HepG2 (cell line): ENCODE data around the gene CYB5R2. TPM values are rescaled to one million over a fixed set of nuclear protein-coding genes. Genes with fewer than 3 reads are reported as not detected.

Experiments used
- ATAC-seq: fragments of 200-7000 bp; cut with Tn5 transposase; 3 replicates; pipeline ENCODE4 v1.9.1; 2020; ENCODE audit warnings: mild to moderate bottlenecking, moderate library complexity
- BruUV-seq: library from RNA; stranded (reverse); fragments of 400-500 nt; replicated peaks from 2 replicates; lab custom pipeline; 2021; lab: Mats Ljungman, UMichigan
- CTCF ChIA-PET: fragments of 300-600 bp; formaldehyde crosslinking; extraction: SDS; loops from one replicate; lab custom pipeline; 2021; ENCODE audit warnings: low total read pairs, inconsistent platforms, low intra/inter-chr PET ratio; lab: Yijun Ruan, JAX
- POLR2A ChIA-PET: fragments of 350-600 bp; sonication (Branson Sonifier 250); formaldehyde crosslinking; loops from one replicate; lab custom pipeline; 2020; ENCODE audit warnings: antibody characterized with exemption, inconsistent platforms; lab: Yijun Ruan, JAX
- DNase-seq: peaks from one replicate; pipeline ENCODE4 v3.0.0-alpha.2; 2015; ENCODE audit warnings: low spot score
- FAIRE-seq: peaks from 3 replicates; lab custom pipeline; 2011; peaks lifted over from hg19 to GRCh38; lab: Jason Lieb, UNC
- H2AFZ ChIP-seq: one replicate; pipeline ENCODE4 v1.6.1; 2011; ENCODE audit warnings: low read length, inconsistent platforms
- H3K27ac ChIP-seq: fragments of 300-600 bp; 3 replicates; pipeline ENCODE4 v1.8.0; 2011; ENCODE audit warnings: mixed run types, mild to moderate bottlenecking, mixed read lengths, low read length, inconsistent platforms; ENCODE audit not compliant: insufficient read depth; ENCODE audit errors: extremely low read length
- H3K27me3 ChIP-seq, 2 experiments: fragments of 200-600 bp in 1 of 2; 2 replicates in 1 of 2; 3 replicates in 1 of 2; pipeline versions ENCODE4 v1.6.0 to v1.8.0; 2011; ENCODE audit warnings: low read length in 2 of 2, mild to moderate bottlenecking in 2 of 2, moderate library complexity in 2 of 2, inconsistent platforms in 1 of 2; ENCODE audit not compliant: insufficient read depth in 2 of 2, control insufficient read depth in 1 of 2
- H3K36me3 ChIP-seq, 2 experiments: fragments of 200-600 bp in 1 of 2; replicated peaks in 1 of 2; 2 replicates in 1 of 2; 3 replicates in 1 of 2; pipeline versions ENCODE4 v1.5.1 to v1.8.0; 2011; ENCODE audit warnings: low read length in 2 of 2, inconsistent platforms in 1 of 2; ENCODE audit not compliant: insufficient read depth in 2 of 2, control insufficient read depth in 1 of 2
- H3K4me1 ChIP-seq: 2 replicates; pipeline ENCODE4 v1.5.1; 2012; ENCODE audit warnings: low read length, inconsistent platforms; ENCODE audit not compliant: insufficient read depth
- H3K4me2 ChIP-seq: 2 replicates; pipeline ENCODE4 v1.6.0; 2011; ENCODE audit warnings: low read depth, low read length, inconsistent platforms
- H3K4me3 ChIP-seq, 3 experiments: fragments of 200-600 bp in 1 of 3; sonication (generic), shearing (Covaris generic) in 1 of 3; replicated peaks in 1 of 3; 2 replicates each; pipeline ENCODE4 v1.5.1; 2011 to 2016; ENCODE audit warnings: low read length in 3 of 3, inconsistent platforms in 2 of 3, low read depth in 2 of 3, mild to moderate bottlenecking in 2 of 3, control low read depth in 1 of 3, mixed read lengths in 1 of 3; ENCODE audit not compliant: insufficient read depth in 1 of 3
- H3K79me2 ChIP-seq: one replicate; pipeline ENCODE4 v1.6.1; 2011; ENCODE audit warnings: low read length, inconsistent platforms; ENCODE audit not compliant: insufficient read depth
- H3K9ac ChIP-seq: 2 replicates; pipeline ENCODE4 v1.6.0; 2011; ENCODE audit warnings: mild to moderate bottlenecking, low read depth, low read length, inconsistent platforms; ENCODE audit not compliant: insufficient read depth
- H3K9me3 ChIP-seq: 2 replicates; pipeline ENCODE4 v1.5.1; 2012; ENCODE audit warnings: mild to moderate bottlenecking, low read length
- H4K20me1 ChIP-seq: 2 replicates; pipeline ENCODE4 v1.6.0; 2011; ENCODE audit warnings: inconsistent platforms, mild to moderate bottlenecking, low read length, moderate library complexity; ENCODE audit not compliant: insufficient read depth
- AGO1 ChIP-seq: fragments of 200-400 bp; formaldehyde crosslinking; IDR thresholded peaks from 2 replicates; pipeline ENCODE4 v1.6.1; 2017; ENCODE audit warnings: mild to moderate bottlenecking, low read depth, low read length, moderate library complexity; ENCODE audit not compliant: poor library complexity, severe bottlenecking
- ELK4 ChIP-seq: sonication (generic); formaldehyde crosslinking; IDR thresholded peaks from 2 replicates; pipeline ENCODE4 v1.9.0; 2021; ENCODE audit warnings: missing genetic modification reagents, borderline replicate concordance
- FOSL1 ChIP-seq: sonication (generic); formaldehyde crosslinking; IDR thresholded peaks from 2 replicates; pipeline ENCODE4 v1.9.0; 2021; ENCODE audit warnings: missing genetic modification reagents, borderline replicate concordance
- FOXA1 ChIP-seq, 2 experiments: fragments of 450-650 bp in 1 of 2; sonication (generic) in 1 of 2; formaldehyde crosslinking in 1 of 2; IDR thresholded peaks; 2 replicates each; pipeline versions ENCODE4 v1.4.0 to v1.6.1; 2016 to 2020; ENCODE audit warnings: missing genetic modification reagents in 1 of 2
- KIAA2018 ChIP-seq: sonication (generic); formaldehyde crosslinking; IDR thresholded peaks from 2 replicates; pipeline ENCODE4 v1.5.0; 2020; ENCODE audit warnings: mild to moderate bottlenecking, missing genetic modification reagents, borderline replicate concordance
- PBX2 ChIP-seq: IDR thresholded peaks from 2 replicates; pipeline ENCODE4 v1.6.1; 2016; ENCODE audit warnings: control low read depth
- POGZ ChIP-seq: sonication (generic); formaldehyde crosslinking; IDR thresholded peaks from 2 replicates; pipeline ENCODE4 v1.4.0; 2020; ENCODE audit warnings: mild to moderate bottlenecking, missing genetic modification reagents
- TGIF2 ChIP-seq: IDR thresholded peaks from 2 replicates; pipeline ENCODE4 v1.6.1; 2016; ENCODE audit warnings: control low read depth, missing compliant biosample characterization
- ZNF362 ChIP-seq: sonication (generic); formaldehyde crosslinking; IDR thresholded peaks from 2 replicates; pipeline ENCODE4 v1.4.0; 2020; ENCODE audit warnings: missing genetic modification reagents, mild to moderate bottlenecking, borderline replicate concordance
- WGBS: methylation state at CpG from one replicate; pipeline ENCODE4 v1.1.6; 2017; ENCODE audit warnings: low lambda C conversion rate; 5-methylcytosine and 5-hydroxymethylcytosine counted together
- in situ Hi-C: cut with HindIII; loops from 2 replicates; pipeline ENCODE4 v1.10.0; 2017; ENCODE audit warnings: low pct_unique_long_range_greater_than_20kb; ENCODE audit not compliant: extremely low pct_ligation_motif_present
- intact Hi-C: fragments of 100-400 bp; cut with micrococcal nuclease; formaldehyde crosslinking; loops from one replicate; pipeline ENCODE4 v1.10.0; 2022; ENCODE audit not compliant: unreplicated experiment
- polyA plus RNA-seq, 8 experiments: library from polyadenylated mRNA; depleted of rRNA in 3 of 8; stranded (reverse) in 7 of 8; unstranded in 1 of 8; fragments of >200 nt; fragmentation: Illumina TruSeq in 4 of 8; extraction: Trizol in 4 of 8; gene quantifications; 2 replicates each; pipeline versions ENCODE4 v1.2.1 to v1.2.3, GENCODE V29; 2011 to 2016; ENCODE audit warnings: low read depth in 4 of 8, missing spikeins in 1 of 8, mixed read lengths in 1 of 8; ENCODE audit not compliant: insufficient read depth in 1 of 8
- total RNA-seq, 5 experiments: library from RNA; depleted of rRNA; stranded (reverse); fragments of >200 nt; fragmentation: Illumina TruSeq; extraction: Trizol; gene quantifications; 2 replicates each; pipeline ENCODE4 v1.2.3, GENCODE V29; 2016; ENCODE audit warnings: low read depth in 1 of 5

CYB5R2 gene
- total and polyA plus RNA-seq, 2 of the 13 experiments (the other 11 are each of a cell fraction or from before 2014, with no cell fraction given) = 0.40 to 0.51 TPM

- TF ChIP-seq ELK4 (CRISPR knock-in tag) = no peak
- TF ChIP-seq, all 625 proteins: peak for 0
Measured at GRCh38 chr11:7703740-7704139, 30.4 kb upstream of the CYB5R2 start (continued).

- H3K4me3 ChIP-seq = no peak overlapping the region
- no peak overlapping the region for H3K9ac ChIP-seq
- WGBS = 13% methylated on average over 5 of the region's 5 CpGs
- no peaks in the 10 kb centered on the region for H4K20me1 ChIP-seq
- ChIA-PET POLR2A (no interaction called here), CTCF (interaction anchor here (1.1 kb wide), 1 partner anchor 125 kb away, joined by 3 read pairs; no protein-coding TSS in a partner anchor)
- no peak for FAIRE-seq
- H2AFZ ChIP-seq = no peak overlapping the region
- no peaks in the 10 kb centered on the region for H3K9me3 ChIP-seq
- no peak for ATAC-seq
- no peak overlapping the region for H3K27ac ChIP-seq
- intact Hi-C loops = no loop called here
- peaks cover 2 to 20% of the 10 kb centered on the region in 2 experiments; a peak in 4 of 5 replicates for H3K27me3 ChIP-seq
- TF ChIP-seq TGIF2 (no peak), KIAA2018 (CRISPR knock-in tag) (no peak), AGO1 (no peak), FOSL1 (CRISPR knock-in tag) (no peak), FOXA1 (IDR thresholded peaks at IDR 0.05) (no peak), FOXA1 (CRISPR knock-in tag; IDR thresholded peaks at IDR 0.05) (no peak), POGZ (CRISPR knock-in tag) (no peak), PBX2 (CRISPR knock-in tag) (no peak), ZNF362 (no peak)
- DNase-seq = no peak
- no peaks in the 10 kb centered on the region for H3K79me2 ChIP-seq
- in situ Hi-C loops = loop anchor here (25.0 kb wide), 1 partner anchor 334 kb away; no protein-coding TSS in a partner anchor
- no TSS peak for BruUV-seq
- no peaks in the 10 kb centered on the region for H3K36me3 ChIP-seq
- no peak overlapping the region for H3K4me2 ChIP-seq
- H3K4me1 ChIP-seq = peaks cover 8% of the 10 kb centered on the region; the same call in 1 of the 2 replicates
Measured at GRCh38 chr11:7696424-7696823, 23.1 kb upstream of the CYB5R2 start.
